ENCODE results near the gene SCLT1.

The SCLT1 gene

DNA sequence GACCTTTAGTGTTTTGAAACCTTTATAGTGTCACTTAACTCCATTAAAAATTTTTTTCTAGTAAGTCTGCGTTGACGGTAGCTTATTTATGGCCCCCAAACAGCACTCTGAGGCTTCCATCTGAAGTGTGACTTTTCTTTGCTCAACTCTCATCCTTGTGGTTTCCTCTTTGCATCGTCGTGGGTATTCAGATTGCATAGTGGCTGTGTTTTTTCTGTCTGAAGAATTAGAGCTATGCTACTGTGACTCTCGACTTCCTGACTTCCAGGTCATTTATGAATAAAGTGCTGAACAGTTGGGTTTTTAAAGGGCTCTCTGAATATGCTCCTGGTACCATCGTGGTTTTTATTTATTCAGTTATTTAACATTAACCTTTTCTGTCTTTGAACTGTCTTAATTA, 238.9 kb downstream of the SCLT1 start:
- H3K4me3 ChIP-seq (ENCODE audit: low read length) = no peak overlapping the region
- TF ChIP-seq, protein P1, sequence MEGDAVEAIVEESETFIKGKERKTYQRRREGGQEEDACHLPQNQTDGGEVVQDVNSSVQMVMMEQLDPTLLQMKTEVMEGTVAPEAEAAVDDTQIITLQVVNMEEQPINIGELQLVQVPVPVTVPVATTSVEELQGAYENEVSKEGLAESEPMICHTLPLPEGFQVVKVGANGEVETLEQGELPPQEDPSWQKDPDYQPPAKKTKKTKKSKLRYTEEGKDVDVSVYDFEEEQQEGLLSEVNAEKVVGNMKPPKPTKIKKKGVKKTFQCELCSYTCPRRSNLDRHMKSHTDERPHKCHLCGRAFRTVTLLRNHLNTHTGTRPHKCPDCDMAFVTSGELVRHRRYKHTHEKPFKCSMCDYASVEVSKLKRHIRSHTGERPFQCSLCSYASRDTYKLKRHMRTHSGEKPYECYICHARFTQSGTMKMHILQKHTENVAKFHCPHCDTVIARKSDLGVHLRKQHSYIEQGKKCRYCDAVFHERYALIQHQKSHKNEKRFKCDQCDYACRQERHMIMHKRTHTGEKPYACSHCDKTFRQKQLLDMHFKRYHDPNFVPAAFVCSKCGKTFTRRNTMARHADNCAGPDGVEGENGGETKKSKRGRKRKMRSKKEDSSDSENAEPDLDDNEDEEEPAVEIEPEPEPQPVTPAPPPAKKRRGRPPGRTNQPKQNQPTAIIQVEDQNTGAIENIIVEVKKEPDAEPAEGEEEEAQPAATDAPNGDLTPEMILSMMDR (conservative IDR thresholded peaks at IDR 0.05; ENCODE audit: low read length) = no peak
- DNase-seq (ENCODE audit: low read depth) = peak; percentile 80

DNA sequence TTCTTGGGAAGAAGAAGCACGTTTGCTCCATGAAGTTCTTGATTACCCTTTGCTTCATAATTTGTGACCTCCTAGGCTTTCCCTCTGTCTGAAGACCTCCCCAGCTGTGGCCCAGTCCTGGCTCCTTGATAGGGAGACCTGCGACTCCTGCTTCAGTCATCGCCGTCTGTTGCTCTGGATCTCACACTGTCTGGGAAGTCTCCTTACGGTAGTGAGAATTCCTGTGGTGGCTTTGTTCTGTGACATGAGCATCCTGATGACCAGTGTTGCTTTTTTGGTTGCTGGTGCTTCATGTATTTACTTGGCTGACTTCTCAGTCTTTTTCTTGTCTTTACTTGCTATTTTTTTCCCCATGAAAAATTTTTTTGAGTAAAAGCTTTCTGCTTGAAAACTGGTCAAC, 239.6 kb downstream of the SCLT1 start:
- TF ChIP-seq, protein P1 (conservative IDR thresholded peaks at IDR 0.05; ENCODE audit: low read length) = no peak
- no peak overlapping the region for H3K4me3 ChIP-seq (ENCODE audit: low read length)
- peak; percentile 54 for DNase-seq (ENCODE audit: low read depth)

DNA sequence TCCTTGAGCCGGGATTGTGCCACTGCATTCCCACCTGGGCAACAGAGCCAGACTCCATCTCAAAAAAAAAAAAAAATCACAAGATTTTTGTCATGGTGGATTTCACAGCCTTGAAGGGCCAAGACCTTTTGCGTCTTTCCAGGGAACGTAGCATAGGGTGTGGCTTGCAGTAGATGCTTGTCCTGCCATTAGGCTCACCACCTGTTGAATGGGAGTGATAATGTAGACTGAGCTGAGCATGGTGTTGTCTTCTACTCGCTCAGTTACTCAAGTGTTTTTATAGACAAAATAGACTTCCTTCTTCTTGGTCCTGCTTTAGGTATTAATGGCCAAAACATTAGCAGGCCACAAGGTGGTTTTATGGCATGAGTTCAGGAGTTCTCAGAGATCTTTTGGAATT, 243.1 kb downstream of the SCLT1 start:
- TF ChIP-seq, protein P1 (conservative IDR thresholded peaks at IDR 0.05; ENCODE audit: low read length) = no peak
- H3K4me3 ChIP-seq (ENCODE audit: low read length) = no peak overlapping the region
- no peak for DNase-seq (ENCODE audit: low read depth)

DNA sequence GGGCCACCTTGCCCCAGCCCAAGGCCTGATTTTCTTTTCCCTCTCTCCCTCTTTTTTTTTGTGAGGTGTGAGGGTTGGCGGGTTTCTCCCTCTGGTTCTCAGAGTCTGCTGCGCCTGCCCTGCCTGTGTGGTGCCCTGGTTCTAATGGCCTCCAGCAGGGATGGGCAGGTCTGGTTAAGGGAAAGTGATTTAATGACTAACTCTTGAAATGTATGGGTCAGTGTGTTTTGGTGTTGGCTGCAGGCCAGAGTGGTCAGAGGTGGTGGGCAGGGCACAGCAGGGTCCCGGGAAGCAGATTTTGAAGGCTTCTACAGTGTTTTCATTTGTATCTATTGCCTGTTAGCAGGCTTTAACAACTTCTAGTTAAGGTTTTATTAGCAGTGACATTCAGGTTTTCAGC, 244.9 kb downstream of the SCLT1 start:
- TF ChIP-seq, protein P1 (conservative IDR thresholded peaks at IDR 0.05; ENCODE audit: low read length) = no peak
- H3K4me3 ChIP-seq (ENCODE audit: low read length) = no peak overlapping the region
- DNase-seq (ENCODE audit: low read depth) = no peak

DNA sequence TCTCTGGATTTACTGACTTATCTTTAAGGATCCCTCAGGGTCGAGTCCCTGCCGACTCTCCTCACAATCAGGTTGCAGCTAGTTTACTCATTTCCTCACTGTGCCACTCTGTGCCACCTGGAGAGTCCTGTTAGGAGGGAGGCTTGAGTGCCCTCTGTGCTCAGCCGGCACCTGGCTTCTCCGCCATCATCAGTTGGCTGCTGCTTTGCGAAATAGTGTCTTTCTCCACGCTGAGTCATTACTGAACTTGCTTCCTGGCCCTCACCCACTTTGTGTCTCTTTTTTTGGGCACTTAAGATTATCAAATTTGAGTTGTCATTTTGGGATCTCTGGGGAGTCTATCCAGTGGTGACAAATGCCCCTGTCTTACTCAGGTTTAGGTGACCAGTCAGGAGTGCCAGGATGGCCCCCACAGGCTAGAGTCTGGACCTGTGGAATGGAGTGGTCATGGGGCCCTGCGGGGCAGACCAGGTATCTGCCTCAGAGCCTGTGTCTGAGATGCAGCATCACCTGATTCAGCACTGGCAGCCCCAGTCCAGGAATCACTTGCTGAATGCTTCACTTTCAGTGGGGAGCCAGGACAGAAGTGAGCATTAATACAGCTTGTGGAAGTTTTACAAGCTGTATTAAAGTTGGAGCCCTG, 246.1 kb downstream of the SCLT1 start:
- H3K4me3 ChIP-seq (ENCODE audit: low read length) = no peak overlapping the region
- DNase-seq (ENCODE audit: low read depth) = no peak
- TF ChIP-seq, protein P1 (conservative IDR thresholded peaks at IDR 0.05; ENCODE audit: low read length) = no peak

DNA sequence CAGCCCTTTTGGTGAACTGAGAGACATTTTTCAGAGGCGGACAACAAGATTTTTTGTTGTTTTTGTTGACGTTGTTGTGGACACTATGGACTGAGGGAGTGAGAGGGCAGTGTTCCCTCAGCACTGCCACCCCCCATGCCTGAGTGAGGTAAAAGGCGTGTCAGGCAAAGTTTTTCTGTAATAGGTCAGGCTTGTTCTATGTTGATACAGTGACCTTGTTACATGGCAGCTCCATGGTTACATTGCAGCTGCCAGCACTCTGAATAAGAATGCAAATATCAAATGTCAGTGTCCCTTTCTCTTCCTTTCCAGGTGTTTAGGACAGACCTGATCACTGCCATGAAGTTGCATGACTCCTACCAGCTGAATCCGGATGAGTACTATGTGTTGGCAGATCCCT, 247.3 kb downstream of the SCLT1 start:
- DNase-seq (ENCODE audit: low read depth) = no peak
- TF ChIP-seq, protein P1 (conservative IDR thresholded peaks at IDR 0.05; ENCODE audit: low read length) = no peak
- no peak overlapping the region for H3K4me3 ChIP-seq (ENCODE audit: low read length)

DNA sequence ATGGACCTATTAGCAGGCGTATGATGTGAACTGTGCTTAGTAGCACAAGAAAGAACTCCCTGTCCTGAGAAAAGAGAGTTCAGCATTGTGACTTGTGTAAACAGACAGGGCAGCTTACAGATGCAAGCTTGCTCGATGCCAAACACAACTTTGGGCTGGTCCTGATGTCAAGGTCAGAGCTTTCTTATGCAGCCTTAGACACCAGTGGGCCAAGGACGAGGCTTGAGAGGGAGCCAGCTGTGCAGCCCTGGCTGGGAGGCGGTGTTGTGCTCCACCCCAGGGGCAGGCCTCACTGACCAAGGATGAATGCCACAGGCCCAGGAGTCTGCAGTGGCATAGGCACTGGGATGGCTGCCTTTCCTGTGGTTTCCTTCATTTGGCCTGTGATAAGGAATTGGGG, 248.4 kb downstream of the SCLT1 start:
- DNase-seq (ENCODE audit: low read depth) = no peak
- TF ChIP-seq, protein P1 (conservative IDR thresholded peaks at IDR 0.05; ENCODE audit: low read length) = no peak

More for the DNA sequence above, 248.4 kb downstream of the SCLT1 start:
- H3K4me3 ChIP-seq (ENCODE audit: low read length) = no peak overlapping the region

Data from AG10803 (cell line).